Measurements from ENCODE around the gene TMEM169.

Gene TMEM169

DNA sequence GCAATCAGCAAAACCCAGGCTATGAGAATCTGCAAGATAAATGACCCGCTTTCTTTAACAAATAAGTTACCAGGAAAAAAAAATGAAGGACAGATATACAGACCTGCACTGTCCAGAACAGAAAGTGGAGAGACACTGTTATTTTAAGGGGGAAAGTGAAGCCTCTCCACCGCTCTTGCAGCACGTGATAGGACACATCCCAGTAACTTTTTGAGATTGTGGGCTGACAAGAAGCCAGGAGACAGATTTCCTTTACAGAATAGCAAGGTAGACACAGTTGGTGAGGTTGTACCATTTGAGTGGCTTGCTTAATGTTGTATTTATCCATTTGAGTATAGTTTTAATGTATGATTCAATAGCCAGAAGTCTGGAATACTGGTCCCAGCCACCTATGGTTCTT is 13.0 kb downstream of the TMEM169 start:
- no peaks in the 10 kb centered on the region for H3K36me3 ChIP-seq (ENCODE audit: control insufficient read depth in 2 of 2, insufficient read depth in 1 of 2, low read length in 2 of 2)
- H3K4me3 ChIP-seq (ENCODE audit: low read depth, low read length) = no peak overlapping the region
- H3K9me3 ChIP-seq (ENCODE audit: control insufficient read depth, insufficient read depth, low read depth, low read length) = no peaks in the 10 kb centered on the region
- no peaks in the 10 kb centered on the region for H3K4me1 ChIP-seq (ENCODE audit: control insufficient read depth, insufficient read depth, low read length)
- ChIA-PET CTCF (interaction anchor here (0.8 kb wide), 1 partner anchor 16 kb away, joined by 3 read pairs; no protein-coding TSS in a partner anchor), POLR2A (interaction anchor here (1.1 kb wide), 1 partner anchor 14 kb away, joined by 3 read pairs; no protein-coding TSS in a partner anchor)
- no peak overlapping the region for H3K27ac ChIP-seq (ENCODE audit: extremely low read depth, low read depth, low read length)
- no peak for TF ChIP-seq ZNF184 (tag by site-specific recombination; IDR thresholded peaks at IDR 0.05)
- no peak for TF ChIP-seq ZNF132 (tag by site-specific recombination; IDR thresholded peaks at IDR 0.05; ENCODE audit: borderline replicate concordance)
- no peak for TF ChIP-seq ZNF629 (tag by site-specific recombination; IDR thresholded peaks at IDR 0.05)
- TF ChIP-seq, protein P1, sequence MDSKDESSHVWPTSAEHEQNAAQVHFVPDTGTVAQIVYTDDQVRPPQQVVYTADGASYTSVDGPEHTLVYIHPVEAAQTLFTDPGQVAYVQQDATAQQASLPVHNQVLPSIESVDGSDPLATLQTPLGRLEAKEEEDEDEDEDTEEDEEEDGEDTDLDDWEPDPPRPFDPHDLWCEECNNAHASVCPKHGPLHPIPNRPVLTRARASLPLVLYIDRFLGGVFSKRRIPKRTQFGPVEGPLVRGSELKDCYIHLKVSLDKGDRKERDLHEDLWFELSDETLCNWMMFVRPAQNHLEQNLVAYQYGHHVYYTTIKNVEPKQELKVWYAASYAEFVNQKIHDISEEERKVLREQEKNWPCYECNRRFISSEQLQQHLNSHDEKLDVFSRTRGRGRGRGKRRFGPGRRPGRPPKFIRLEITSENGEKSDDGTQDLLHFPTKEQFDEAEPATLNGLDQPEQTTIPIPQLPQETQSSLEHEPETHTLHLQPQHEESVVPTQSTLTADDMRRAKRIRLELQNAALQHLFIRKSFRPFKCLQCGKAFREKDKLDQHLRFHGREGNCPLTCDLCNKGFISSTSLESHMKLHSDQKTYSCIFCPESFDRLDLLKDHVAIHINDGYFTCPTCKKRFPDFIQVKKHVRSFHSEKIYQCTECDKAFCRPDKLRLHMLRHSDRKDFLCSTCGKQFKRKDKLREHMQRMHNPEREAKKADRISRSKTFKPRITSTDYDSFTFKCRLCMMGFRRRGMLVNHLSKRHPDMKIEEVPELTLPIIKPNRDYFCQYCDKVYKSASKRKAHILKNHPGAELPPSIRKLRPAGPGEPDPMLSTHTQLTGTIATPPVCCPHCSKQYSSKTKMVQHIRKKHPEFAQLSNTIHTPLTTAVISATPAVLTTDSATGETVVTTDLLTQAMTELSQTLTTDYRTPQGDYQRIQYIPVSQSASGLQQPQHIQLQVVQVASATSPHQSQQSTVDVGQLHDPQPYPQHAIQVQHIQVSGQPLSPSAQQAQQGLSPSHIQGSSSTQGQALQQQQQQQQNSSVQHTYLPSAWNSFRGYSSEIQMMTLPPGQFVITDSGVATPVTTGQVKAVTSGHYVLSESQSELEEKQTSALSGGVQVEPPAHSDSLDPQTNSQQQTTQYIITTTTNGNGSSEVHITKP (tag by site-specific recombination; IDR thresholded peaks at IDR 0.05) = 0 out of 2 replicates have a peak, but pooled peaks have one; percentile 49
- TF ChIP-seq YY2 (tag by site-specific recombination; IDR thresholded peaks at IDR 0.05) = no peak

DNA sequence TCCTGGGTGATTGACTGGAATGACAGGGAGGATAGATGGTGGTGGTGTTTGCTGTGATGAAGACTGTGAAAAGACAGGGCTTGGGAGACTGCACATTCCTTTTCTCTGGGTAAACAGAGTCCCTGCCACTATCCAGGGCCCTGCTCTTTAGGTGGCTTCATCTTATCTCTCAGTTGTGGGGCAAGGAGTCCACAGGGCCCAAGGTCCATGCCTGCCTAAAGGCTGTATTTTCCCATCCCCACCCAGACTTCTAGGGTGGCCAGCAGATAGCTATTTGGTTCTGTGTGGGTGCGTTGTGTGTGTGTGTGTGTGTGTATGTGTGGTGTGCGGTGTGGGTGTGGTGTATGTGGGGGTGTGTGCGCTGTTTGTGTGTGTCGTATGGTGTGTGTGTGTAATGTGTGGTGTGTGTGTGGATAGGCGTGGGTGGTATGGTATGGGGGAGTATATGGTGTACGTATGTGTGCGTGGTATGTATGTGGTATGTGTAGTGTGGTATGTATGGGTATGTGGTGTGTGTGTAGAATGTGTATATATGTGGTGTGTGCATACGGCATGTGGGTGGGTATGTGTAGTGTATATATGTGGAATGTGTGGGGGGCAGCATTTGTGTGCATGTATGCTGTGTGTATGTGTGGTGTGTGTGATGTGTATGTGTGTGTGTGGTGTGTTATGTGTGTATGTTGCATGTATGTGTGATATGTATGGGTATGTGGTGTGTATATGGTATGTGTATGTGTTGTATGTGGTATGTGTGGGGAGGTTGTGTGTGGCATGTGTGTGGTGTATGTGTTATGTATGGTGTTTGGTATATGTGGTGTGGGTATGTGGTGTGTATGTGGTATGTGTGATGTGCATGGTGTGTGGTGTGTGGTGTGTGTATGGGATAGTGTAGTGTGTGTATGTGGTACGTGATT is 17.0 kb downstream of the TMEM169 start:
- no peaks in the 10 kb centered on the region for H3K9me3 ChIP-seq (ENCODE audit: control insufficient read depth, insufficient read depth, low read depth, low read length)
- no peak overlapping the region for H3K4me3 ChIP-seq (ENCODE audit: low read depth, low read length)
- CTCF ChIA-PET = no interaction called here
- H3K27ac ChIP-seq (ENCODE audit: extremely low read depth, low read depth, low read length) = no peak overlapping the region
- TF ChIP-seq ZNF239 (tag by site-specific recombination; IDR thresholded peaks at IDR 0.05) (0 out of 2 replicates have a peak, but pooled peaks have one; percentile 37), ZNF521 (tag by site-specific recombination; IDR thresholded peaks at IDR 0.05) (peak; percentile 12; the same call in 1 of the 2 replicates), ZNF350 (tag by site-specific recombination; IDR thresholded peaks at IDR 0.05) (no peak), ZNF211 (tag by site-specific recombination; IDR thresholded peaks at IDR 0.05; ENCODE audit: low read depth) (peak; percentile 14; the same call in 1 of the 2 replicates), ZNF324 (tag by site-specific recombination; IDR thresholded peaks at IDR 0.05) (no peak), ZFHX2 (tag by site-specific recombination; conservative IDR thresholded peaks at IDR 0.05) (peak; percentile 83), EGR2 (tag by site-specific recombination; IDR thresholded peaks at IDR 0.05; ENCODE audit: low read depth) (peak; percentile 90), ZNF37A (tag by site-specific recombination; IDR thresholded peaks at IDR 0.05) (no peak), ZNF530 (tag by site-specific recombination; IDR thresholded peaks at IDR 0.05; ENCODE audit: low read depth) (no peak), KLF8 (tag by site-specific recombination; IDR thresholded peaks at IDR 0.05) (no peak)
- TF ChIP-seq, protein P2, sequence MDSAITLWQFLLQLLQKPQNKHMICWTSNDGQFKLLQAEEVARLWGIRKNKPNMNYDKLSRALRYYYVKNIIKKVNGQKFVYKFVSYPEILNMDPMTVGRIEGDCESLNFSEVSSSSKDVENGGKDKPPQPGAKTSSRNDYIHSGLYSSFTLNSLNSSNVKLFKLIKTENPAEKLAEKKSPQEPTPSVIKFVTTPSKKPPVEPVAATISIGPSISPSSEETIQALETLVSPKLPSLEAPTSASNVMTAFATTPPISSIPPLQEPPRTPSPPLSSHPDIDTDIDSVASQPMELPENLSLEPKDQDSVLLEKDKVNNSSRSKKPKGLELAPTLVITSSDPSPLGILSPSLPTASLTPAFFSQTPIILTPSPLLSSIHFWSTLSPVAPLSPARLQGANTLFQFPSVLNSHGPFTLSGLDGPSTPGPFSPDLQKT (IDR thresholded peaks at IDR 0.05; ENCODE audit: borderline replicate concordance, low read depth, low read length) = no peak
- no peaks in the 10 kb centered on the region for H3K36me3 ChIP-seq (ENCODE audit: control insufficient read depth in 2 of 2, insufficient read depth in 1 of 2, low read length in 2 of 2)
- no peaks in the 10 kb centered on the region for H3K4me1 ChIP-seq (ENCODE audit: control insufficient read depth, insufficient read depth, low read length)
- POLR2A ChIA-PET = no interaction called here

DNA sequence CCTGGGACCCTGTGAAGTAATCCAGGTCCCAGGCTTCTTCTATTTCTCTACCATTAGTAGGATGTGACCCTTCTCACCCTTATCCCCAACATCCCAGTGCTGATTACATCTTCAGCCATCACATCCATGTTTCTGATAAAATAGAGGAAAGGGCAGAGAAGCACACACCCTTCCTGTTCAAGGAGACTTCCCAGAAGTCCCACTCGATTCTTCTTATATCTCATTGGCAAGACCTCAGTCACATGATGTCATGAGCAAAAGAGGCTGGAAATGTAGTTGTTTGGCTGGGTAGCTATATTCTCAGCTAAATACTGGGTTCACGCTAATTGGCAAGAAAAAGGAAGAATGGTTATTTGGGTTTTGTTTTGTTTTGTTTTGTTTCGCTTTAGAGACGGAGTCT is 19.4 kb downstream of the TMEM169 start:
- CTCF ChIA-PET = interaction anchor here (0.8 to 2.4 kb wide), 3 partner anchors 13 to 1065 kb away, joined by 4 to 12 read pairs (median 5); no protein-coding TSS in a partner anchor
- POLR2A ChIA-PET = no interaction called here
- no peaks in the 10 kb centered on the region for H3K4me1 ChIP-seq (ENCODE audit: control insufficient read depth, insufficient read depth, low read length)
- no peaks in the 10 kb centered on the region for H3K9me3 ChIP-seq (ENCODE audit: control insufficient read depth, insufficient read depth, low read depth, low read length)
- H3K4me3 ChIP-seq (ENCODE audit: low read depth, low read length) = no peak overlapping the region
- no peaks in the 10 kb centered on the region for H3K36me3 ChIP-seq (ENCODE audit: control insufficient read depth in 2 of 2, insufficient read depth in 1 of 2, low read length in 2 of 2)
- no peak overlapping the region for H3K27ac ChIP-seq (ENCODE audit: extremely low read depth, low read depth, low read length)
- TF ChIP-seq ZNF677 (tag by site-specific recombination; IDR thresholded peaks at IDR 0.05) = no peak
- TF ChIP-seq, protein P3, sequence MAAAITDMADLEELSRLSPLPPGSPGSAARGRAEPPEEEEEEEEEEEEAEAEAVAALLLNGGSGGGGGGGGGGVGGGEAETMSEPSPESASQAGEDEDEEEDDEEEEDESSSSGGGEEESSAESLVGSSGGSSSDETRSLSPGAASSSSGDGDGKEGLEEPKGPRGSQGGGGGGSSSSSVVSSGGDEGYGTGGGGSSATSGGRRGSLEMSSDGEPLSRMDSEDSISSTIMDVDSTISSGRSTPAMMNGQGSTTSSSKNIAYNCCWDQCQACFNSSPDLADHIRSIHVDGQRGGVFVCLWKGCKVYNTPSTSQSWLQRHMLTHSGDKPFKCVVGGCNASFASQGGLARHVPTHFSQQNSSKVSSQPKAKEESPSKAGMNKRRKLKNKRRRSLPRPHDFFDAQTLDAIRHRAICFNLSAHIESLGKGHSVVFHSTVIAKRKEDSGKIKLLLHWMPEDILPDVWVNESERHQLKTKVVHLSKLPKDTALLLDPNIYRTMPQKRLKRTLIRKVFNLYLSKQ (tag by site-specific recombination; IDR thresholded peaks at IDR 0.05; ENCODE audit: borderline replicate concordance) = no peak
- TF ChIP-seq ZNF843 (tag by site-specific recombination; IDR thresholded peaks at IDR 0.05) = no peak
- TF ChIP-seq, protein P4, sequence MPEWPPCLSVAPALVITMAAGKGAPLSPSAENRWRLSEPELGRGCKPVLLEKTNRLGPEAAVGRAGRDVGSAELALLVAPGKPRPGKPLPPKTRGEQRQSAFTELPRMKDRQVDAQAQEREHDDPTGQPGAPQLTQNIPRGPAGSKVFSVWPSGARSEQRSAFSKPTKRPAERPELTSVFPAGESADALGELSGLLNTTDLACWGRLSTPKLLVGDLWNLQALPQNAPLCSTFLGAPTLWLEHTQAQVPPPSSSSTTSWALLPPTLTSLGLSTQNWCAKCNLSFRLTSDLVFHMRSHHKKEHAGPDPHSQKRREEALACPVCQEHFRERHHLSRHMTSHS (tag by site-specific recombination; IDR thresholded peaks at IDR 0.05) = no peak
- TF ChIP-seq ZSCAN30 (tag by site-specific recombination; IDR thresholded peaks at IDR 0.05) = no peak
- TF ChIP-seq ZNF248 (tag by site-specific recombination; IDR thresholded peaks at IDR 0.05) = no peak
- TF ChIP-seq ZNF585B (tag by site-specific recombination; IDR thresholded peaks at IDR 0.05) = no peak
- TF ChIP-seq ZNF561 (tag by site-specific recombination; IDR thresholded peaks at IDR 0.05; ENCODE audit: borderline replicate concordance) = no peak
- no peak for TF ChIP-seq ZNF670 (tag by site-specific recombination; IDR thresholded peaks at IDR 0.05; ENCODE audit: low read depth)

Data from HEK293 (cell line).